GM12874 (cell line): ENCODE results near the gene SUCLA2.

Experiments
- CTCF ChIP-seq: IDR thresholded peaks from 2 replicates; pipeline ENCODE4 v1.5.1; 2011; ENCODE audit warnings: low read depth, mild to moderate bottlenecking, control low read depth, low read length, moderate library complexity; ENCODE audit not compliant: insufficient read depth

SUCLA2 gene

GRCh38 chr13:47991859-47992258 is 9.2 kb downstream of the SUCLA2 start:
- no peak for TF ChIP-seq CTCF

- TF ChIP-seq CTCF: no peak
Observed at GRCh38 chr13:47990920-47991466, 10.1 kb downstream of the SUCLA2 start.

- no peak for TF ChIP-seq CTCF
Observed at GRCh38 chr13:47990427-47990826, 10.6 kb downstream of the SUCLA2 start.

GRCh38 chr13:47983070-47983469 is 18.0 kb downstream of the SUCLA2 start:
- TF ChIP-seq CTCF: no peak

- TF ChIP-seq CTCF: no peak
Observed at GRCh38 chr13:47976325-47976724, 24.7 kb downstream of the SUCLA2 start.

- TF ChIP-seq CTCF: no peak
Observed at GRCh38 chr13:47964863-47965262, 36.2 kb downstream of the SUCLA2 start.

- TF ChIP-seq CTCF: no peak
Observed at GRCh38 chr13:47962237-47962636, 38.8 kb downstream of the SUCLA2 start.
